22Rv1 (cell line): ENCODE results near the gene GMCL2.

ENCODE experiments used
- ZFX ChIP-seq: fragments of 450-650 bp; IDR thresholded peaks from 2 replicates; pipeline ENCODE4 v1.6.1; 2017; ENCODE audit warnings: antibody characterized with exemption, borderline replicate concordance
- TF ChIP-seq, protein P1 (sequence below): fragments of 450-650 bp; IDR thresholded peaks from 2 replicates; pipeline ENCODE4 v1.5.1; 2017; ENCODE audit warnings: mild to moderate bottlenecking

DNA sequence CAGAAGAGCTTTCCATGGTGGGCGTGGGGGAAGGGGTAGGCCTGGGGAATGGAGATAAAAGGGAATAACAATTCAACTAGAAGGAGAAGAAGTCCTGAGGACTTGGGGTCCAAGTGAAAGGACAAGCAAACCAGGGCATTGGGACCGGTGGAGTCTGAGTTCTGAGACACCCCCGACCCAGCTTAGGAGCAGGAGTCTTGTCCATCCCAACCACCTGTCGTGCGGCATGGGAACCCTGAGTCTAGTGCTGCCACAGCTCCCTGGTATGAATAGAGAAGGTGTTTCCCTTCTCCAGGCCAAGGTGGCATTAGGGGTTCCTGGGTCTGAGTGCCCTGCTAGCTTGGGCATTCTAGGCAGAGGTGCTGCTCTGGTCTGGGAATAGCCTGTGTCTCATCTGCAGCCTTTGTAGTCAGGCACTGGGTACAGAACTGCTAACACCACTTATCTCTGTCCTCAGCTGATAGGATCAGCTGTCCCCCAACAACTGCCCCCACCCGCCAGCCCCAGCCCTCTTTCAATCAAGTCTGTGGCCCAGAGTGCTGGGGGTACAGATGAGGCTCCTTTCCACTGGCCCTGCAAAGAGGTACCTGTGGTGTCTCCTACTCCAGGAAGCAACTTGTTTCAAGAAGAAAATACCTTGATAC lies 27.1 kb upstream of the GMCL2 start:
- TF ChIP-seq, protein P1, sequence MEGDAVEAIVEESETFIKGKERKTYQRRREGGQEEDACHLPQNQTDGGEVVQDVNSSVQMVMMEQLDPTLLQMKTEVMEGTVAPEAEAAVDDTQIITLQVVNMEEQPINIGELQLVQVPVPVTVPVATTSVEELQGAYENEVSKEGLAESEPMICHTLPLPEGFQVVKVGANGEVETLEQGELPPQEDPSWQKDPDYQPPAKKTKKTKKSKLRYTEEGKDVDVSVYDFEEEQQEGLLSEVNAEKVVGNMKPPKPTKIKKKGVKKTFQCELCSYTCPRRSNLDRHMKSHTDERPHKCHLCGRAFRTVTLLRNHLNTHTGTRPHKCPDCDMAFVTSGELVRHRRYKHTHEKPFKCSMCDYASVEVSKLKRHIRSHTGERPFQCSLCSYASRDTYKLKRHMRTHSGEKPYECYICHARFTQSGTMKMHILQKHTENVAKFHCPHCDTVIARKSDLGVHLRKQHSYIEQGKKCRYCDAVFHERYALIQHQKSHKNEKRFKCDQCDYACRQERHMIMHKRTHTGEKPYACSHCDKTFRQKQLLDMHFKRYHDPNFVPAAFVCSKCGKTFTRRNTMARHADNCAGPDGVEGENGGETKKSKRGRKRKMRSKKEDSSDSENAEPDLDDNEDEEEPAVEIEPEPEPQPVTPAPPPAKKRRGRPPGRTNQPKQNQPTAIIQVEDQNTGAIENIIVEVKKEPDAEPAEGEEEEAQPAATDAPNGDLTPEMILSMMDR, result no peak
- no peak for TF ChIP-seq ZFX
